GM19238 (cell line): Measurements from ENCODE around the gene SLC6A12.
"Not testable (repeated sequence)": the region's sequence is repeated elsewhere in the genome, so short reads cannot be mapped to it uniquely, and the experiment has no call there.

Source experiments
- DNase-seq: peaks from one replicate; pipeline ENCODE4 v3.0.0; 2011; ENCODE audit warnings: low spot score; ENCODE audit not compliant: insufficient read length

Gene SLC6A12

GRCh38 chr12:214003-214741 lies at the start of gene SLC6A12:
Gene SLC6A12, minus strand, starts transcription at chr12:214157. Its CDS starts 4,171 bp downstream, at chr12:209986.
- DNase-seq, result no peak

- DNase-seq, result no peak
Observed at GRCh38 chr12:263574-263973, 49.6 kb upstream of the SLC6A12 start.

GRCh38 chr12:262817-263216 lies 48.9 kb upstream of the SLC6A12 start, which contains the start of gene SLC6A13:
Gene SLC6A13, minus strand, starts transcription at chr12:262836. Its CDS starts 2,784 bp downstream, at chr12:260052.
- no peak for DNase-seq

GRCh38 chr12:262113-262512 lies 48.2 kb upstream of the SLC6A12 start:
- DNase-seq, result no peak

GRCh38 chr12:257521-258321 lies 43.8 kb upstream of the SLC6A12 start:
- no peak for DNase-seq

- DNase-seq, result no peak
Observed at GRCh38 chr12:256958-257357, 43.0 kb upstream of the SLC6A12 start.

GRCh38 chr12:256225-256624 lies 42.3 kb upstream of the SLC6A12 start:
- no peak for DNase-seq

- no peak for DNase-seq
Observed at GRCh38 chr12:254912-255311, 41.0 kb upstream of the SLC6A12 start.

- DNase-seq, result no peak
Observed at GRCh38 chr12:254039-254438, 40.1 kb upstream of the SLC6A12 start.

- no peak for DNase-seq
Observed at GRCh38 chr12:253116-253831, 39.3 kb upstream of the SLC6A12 start.

GRCh38 chr12:252636-253035 lies 38.7 kb upstream of the SLC6A12 start:
- DNase-seq, result no peak

GRCh38 chr12:247271-247670 lies 33.3 kb upstream of the SLC6A12 start:
- no peak for DNase-seq

GRCh38 chr12:243381-243780 lies 29.4 kb upstream of the SLC6A12 start:
- no peak for DNase-seq

GRCh38 chr12:242496-242895 lies 28.5 kb upstream of the SLC6A12 start:
- DNase-seq, result no peak

GRCh38 chr12:241266-241665 lies 27.3 kb upstream of the SLC6A12 start:
- DNase-seq, result no peak

- DNase-seq, result no peak
Observed at GRCh38 chr12:240566-240965, 26.6 kb upstream of the SLC6A12 start.

- DNase-seq, result no peak
Observed at GRCh38 chr12:238736-239398, 24.9 kb upstream of the SLC6A12 start.

GRCh38 chr12:238116-238515 lies 24.2 kb upstream of the SLC6A12 start:
- no peak for DNase-seq

- no peak for DNase-seq
Observed at GRCh38 chr12:237026-237815, 23.3 kb upstream of the SLC6A12 start.

- DNase-seq, result no peak
Observed at GRCh38 chr12:236445-236844, 22.5 kb upstream of the SLC6A12 start.

GRCh38 chr12:235967-236366 lies 22.0 kb upstream of the SLC6A12 start:
- not testable (repeated sequence) for DNase-seq
